ENCODE results near the gene CSH2.

The CSH2 gene

GRCh38 chr17:63823659-63824331, 49.7 kb downstream of the CSH2 start:
- H3K4me3 Mint-ChIP-seq, result peak overlapping the region; percentile 96
- H3K9me3 Mint-ChIP-seq (ENCODE audit: low read depth), result no peaks in the 10 kb centered on the region
- H3K27ac Mint-ChIP-seq, result peak overlapping the region; percentile 73
- H3K27me3 Mint-ChIP-seq, result no peaks in the 10 kb centered on the region
- peaks cover 15% of the 10 kb centered on the region for H3K36me3 Mint-ChIP-seq
- peaks cover 41% of the 10 kb centered on the region for H3K4me1 Mint-ChIP-seq (ENCODE audit: low read depth)

- no peaks in the 10 kb centered on the region for H3K27me3 Mint-ChIP-seq
- H3K9me3 Mint-ChIP-seq (ENCODE audit: low read depth), result no peaks in the 10 kb centered on the region
- peak overlapping the region; percentile 81 for H3K27ac Mint-ChIP-seq
- peaks cover 34% of the 10 kb centered on the region for H3K4me1 Mint-ChIP-seq (ENCODE audit: low read depth)
- peak overlapping the region; percentile 20 for H3K4me3 Mint-ChIP-seq
- H3K36me3 Mint-ChIP-seq, result peaks cover 13% of the 10 kb centered on the region
These were observed 50.9 kb downstream of the CSH2 start for GRCh38 chr17:63822537-63822936.
